Amygdala (tissue), 56 donors: ENCODE data around the gene NUP42.
"Not testable (repeated sequence)": the region's sequence is repeated elsewhere in the genome, so short reads cannot be mapped to it uniquely, and the experiment has no call there.

ENCODE experiments used
- DNase-seq, 56 donors: peaks; one replicate each; lab custom pipeline; 2025; lab: John Stamatoyannopoulos, UW

Gene NUP42

DNA sequence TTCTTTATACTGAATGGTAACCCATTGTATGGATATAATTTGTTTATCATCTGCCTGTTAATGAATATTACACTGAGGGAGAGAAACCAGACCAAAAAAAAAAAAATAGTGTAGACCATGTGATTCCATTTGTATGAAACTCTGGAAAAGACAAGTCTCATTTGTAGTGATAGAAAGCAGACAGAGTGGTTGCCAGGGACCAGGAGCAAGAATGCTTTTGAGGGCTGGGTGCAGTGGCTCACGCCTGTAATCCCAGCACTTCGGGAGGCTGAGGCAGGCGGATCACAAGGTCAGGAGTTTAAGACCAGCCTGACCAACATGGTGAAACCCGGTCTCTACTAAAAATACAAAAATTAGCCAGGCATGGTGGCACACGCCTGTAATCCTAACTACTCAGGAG is 15.9 kb downstream of the NUP42 start:
- not testable (repeated sequence) for DNase-seq

DNA sequence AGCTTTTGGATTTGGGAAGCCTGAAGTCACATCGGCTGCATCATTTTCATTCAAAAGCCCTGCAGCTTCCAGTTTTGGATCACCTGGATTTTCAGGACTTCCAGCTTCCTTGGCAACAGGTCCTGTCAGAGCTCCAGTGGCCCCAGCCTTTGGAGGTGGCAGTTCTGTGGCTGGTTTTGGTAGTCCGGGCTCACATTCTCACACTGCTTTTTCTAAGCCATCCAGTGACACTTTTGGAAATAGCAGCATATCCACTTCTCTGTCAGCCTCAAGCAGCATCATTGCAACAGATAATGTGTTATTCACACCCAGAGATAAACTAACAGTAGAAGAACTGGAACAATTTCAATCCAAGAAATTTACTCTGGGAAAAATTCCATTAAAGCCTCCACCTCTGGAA is 18.5 kb downstream of the NUP42 start:
- DNase-seq, result no peak

DNA sequence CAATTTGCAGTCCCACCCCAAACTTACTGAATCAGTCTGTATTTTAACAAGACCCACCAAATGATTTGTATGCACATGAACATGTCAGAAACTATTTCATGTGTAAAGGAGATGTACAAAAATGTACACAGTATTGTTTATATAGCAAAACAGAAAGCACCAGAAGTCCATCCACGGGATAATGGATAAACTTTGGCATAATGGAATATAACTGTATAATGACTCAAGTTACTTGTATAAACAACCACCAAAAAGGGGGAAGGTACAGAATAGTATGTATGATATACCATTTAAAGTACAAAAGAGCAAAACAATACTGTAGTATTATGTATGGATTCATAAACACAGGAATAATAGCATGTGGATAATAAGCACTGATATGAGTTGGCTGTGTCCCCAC is 22.4 kb downstream of the NUP42 start:
- no peak for DNase-seq

DNA sequence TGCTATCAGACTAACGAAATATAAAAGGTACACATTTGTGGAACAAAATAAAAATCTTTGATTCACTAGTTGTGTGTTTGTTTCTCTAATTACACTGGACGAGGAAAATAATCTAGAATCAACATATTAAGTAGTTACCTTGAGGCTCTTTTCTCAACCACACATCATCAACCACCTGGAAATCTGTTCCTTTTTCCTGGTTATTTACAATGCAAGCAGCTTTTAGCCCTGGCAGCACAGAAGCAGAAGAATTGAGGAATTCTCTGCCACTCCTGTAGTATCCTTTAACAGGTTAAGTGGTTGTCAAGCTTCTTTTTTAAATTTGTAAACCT is 23.7 kb downstream of the NUP42 start:
- DNase-seq, result no peak

DNA sequence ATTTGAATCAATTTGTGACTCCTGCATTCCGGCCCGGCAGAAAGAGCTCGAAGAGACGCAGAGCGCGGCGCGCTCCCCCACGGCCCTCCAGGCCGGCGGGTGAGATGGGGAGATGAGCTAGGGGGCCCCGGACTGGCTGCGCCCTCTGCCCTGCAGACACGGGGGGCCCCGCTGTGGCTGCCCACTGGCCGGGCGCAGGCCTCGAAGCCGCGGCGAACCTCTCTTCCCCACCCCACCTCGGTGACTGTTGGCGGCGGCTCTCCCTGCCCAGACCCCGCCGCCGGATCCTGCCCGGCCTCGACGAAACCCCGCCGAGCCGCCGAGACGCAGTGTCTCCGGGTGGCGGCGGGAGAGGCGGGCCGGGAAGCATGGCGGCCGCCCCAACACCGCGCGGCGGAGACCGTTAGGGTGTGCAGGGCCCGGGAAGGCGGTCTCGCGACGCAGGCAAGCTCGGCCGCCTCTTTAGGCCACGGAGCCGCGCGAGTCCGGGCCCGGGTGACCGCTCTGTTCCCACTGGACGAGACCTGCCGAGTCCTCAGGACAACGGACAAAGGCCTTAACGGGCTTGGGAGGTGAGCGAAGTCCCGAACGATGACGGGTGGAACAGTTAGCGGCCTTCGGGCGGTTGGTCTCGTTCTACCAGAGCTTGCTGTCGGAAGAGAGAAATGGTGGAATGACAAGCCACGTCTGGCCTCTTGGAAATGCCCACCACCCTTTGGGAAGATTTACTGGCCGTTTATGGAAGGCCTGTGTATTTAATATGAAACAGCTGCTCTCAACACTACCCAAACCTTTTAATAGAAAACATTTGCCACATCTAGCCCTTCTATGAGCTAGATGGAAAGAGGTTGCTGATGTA is 24.3 kb downstream of the NUP42 start:
- DNase-seq, result no peak

DNA sequence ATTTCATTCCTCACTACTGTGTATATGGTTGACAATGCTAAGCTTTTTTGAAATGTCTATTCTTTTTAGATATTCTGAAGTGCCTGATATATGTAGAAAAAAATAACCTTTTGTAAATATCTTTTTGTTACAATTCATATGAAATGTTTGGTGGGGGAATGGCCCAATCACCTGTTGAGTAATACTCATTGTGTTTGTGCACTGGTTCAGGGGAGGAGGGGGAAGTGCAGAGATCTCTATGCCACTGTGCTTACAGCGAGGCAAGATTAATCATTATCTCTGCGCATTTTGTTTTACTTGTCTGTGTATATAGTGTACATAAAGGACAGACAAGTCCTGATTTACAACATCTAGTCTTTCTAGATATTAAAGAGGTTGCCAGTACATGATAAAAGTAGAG is 25.2 kb downstream of the NUP42 start:
- DNase-seq, result no peak

DNA sequence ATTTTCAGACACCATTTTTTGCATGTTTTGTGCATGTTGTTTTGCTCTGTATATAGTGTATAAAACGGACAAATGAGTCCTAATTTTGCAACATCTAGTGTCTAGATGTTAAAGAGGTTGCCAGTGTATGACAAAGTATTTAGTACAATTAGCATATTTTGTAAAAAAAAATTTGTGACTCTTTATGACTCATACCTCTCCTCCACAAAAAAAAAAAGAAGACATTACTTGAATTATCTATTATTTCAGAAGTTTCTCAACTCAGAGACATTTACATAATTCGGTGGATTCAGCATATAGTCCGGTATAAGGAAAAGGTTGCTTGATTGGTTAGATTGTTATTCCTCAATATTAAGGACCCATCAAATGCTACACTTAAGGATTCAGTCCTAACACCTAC is 26.0 kb downstream of the NUP42 start:
- DNase-seq, result no peak

DNA sequence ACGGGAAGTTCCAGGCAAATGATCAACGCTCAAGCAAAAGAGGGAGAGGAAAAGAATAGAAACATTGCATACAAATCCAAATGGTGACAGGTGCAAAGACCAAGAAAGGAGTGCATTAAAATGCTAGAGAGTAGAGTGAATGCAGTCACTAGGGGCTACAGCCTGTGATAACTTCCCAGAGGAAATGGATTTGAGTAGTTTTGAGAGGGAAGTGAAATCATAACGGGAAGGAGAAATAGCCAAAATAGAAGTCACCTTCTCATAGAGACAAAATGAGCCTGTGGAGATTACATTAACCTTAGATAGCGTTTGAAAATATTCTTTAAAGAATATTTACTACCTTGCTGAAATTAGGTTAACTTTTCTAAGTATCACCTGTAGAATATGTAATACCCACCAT is 26.5 kb downstream of the NUP42 start:
- DNase-seq, result no peak

DNA sequence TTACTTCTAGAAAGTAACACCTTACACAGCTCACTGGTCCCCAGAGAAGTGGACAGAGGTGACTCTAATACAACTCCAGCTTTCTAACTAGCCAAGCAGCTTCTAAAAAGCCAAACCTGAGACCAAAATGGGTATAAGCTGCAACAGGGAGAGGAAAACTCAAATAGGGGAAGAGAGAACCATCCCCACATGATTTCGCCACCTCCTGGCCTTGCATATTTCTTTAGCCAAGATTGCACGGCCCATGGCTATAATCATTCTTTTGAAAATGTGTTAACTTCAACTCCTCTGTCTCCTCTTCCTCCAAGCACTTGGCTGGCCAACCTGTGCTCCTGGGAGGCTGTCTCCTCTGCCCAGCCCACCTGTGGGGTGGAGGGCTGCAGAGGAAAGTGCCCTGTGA is 28.7 kb downstream of the NUP42 start:
- DNase-seq, result no peak

DNA sequence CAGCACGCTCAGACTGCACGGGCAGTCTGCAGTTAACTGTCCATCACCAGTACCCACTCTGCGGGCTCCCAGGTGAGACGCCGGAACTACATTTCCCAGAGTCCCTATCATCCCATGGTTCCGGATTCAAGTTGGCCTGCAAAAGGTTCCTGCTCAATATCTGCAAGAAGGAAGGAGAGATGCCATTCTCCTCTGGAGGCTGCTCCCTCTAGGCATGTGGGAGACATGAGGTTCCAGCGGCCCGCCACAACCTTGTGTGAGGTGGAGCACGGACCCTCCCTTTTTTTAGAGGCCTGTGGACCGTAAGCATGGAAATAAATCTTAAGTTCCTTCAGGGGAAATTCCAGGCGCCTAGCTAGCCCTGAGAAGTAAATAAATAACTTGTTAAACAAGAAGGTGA is 29.7 kb downstream of the NUP42 start:
- no peak for DNase-seq

DNA sequence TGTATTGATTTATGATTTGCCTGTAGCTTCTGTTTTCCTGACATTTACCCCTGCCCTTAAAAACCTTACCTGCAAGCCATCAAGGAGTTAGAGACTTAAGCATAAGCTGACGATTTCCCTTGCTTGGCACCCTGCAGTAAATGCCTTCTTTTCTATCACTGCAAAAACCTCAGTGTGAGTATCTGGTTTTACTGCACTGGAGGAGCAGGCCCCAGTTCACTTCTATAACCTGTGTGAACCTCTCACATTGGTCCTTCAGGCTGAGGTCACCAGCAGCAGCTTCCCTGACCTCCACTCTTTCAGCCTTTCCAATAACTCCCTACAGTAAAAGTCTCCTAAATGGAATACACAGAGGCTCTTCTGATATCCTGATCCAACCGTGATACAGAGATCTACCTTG is 30.5 kb downstream of the NUP42 start:
- no peak for DNase-seq

DNA sequence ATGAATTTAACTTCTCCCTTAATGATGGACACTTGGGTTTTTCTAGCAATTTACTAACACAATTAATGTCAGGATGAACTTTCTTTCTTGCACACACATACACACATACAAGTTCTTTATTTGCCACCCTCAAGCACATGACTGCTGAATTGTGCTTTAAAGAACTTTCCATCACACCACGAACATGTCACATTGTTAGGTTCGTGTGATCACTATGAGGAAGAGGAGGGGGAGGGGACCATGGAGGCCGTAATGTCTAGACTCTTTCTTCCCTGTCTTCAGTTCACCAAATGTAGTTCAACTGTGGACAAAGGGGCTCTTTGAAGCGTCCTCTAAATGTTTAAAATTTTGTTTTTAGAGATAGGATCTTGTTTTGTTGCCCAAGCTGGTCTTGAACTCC is 31.0 kb downstream of the NUP42 start:
- no peak for DNase-seq

DNA sequence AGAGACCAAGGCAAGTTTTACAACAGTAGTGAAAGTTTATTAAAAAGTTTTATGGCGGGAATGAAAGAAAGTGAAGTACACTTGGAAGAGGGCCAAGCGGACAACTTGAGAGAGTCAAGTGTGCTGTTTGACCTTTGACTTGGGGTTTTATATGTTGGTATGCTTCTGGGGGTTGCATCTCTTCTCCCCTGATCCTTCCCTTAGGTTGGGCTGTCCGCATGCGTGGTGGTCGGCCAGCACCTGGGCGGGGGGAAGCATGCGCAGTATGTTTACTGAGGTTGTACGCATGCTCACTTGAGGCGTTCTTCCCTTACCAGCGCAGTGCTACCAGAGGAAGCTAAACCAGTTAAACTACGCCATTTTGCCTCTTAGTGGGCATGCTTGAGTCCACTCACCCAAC is 31.9 kb downstream of the NUP42 start:
- DNase-seq, result no peak

DNA sequence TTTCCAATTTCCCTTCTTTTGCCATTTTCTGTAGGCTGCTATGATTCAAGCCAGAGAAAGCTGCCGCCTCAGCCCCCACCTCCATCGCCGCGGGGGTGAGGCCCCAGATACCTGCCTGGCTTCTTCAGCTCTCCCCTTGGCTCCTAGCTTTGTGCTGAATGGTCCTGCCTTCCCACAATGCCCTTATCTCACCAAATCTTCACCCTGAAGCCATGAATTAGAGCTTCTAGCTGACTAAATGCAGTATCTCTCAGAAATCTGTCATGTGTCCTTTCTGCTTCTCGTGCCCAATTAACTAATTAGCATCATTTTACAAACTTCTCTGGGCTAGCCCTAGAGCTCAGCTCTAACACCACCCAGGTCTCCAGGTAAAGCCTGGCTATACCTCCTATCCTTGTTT is 32.6 kb downstream of the NUP42 start:
- no peak for DNase-seq

DNA sequence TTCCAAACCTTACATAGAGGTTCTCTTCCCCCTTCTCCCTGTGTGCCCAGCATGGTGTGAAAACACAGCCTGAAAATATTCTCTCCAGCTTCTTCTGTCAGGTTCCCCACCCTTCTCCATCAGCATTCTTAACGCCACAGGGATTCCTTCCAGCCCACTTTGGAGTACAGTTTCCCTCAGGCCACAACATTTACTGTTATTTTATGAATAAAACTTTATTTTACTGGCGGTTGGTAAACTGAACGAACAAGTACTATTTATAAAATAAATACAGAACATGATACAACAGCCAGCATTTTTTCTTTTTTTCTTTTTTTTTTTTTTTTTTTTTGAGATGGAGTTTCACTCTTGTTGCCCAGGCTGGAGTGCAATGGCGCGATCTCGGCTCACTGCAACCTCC is 33.1 kb downstream of the NUP42 start:
- DNase-seq, result no peak

DNA sequence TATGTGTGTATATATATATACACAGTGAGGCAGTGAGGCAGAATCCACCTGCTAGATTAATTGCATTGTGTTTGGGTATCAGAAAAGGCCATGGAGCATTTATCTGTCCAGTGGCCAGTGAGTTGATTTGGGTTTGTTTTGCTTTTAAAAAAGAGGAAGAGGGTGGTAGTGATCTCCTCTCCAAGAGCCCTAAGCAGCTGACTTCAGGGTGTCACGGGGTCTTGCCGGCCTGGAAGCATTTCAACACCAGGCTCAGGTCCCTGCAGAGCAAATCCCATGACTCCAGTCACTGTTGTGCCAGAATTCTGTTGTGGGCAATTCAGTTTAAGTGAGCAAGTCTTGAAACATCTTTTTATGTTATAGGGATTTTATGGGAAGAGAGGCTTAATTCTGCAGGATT is 34.2 kb downstream of the NUP42 start:
- DNase-seq, result peak in 35 of 56 donors; percentile 3 to 72 (median 31)

DNA sequence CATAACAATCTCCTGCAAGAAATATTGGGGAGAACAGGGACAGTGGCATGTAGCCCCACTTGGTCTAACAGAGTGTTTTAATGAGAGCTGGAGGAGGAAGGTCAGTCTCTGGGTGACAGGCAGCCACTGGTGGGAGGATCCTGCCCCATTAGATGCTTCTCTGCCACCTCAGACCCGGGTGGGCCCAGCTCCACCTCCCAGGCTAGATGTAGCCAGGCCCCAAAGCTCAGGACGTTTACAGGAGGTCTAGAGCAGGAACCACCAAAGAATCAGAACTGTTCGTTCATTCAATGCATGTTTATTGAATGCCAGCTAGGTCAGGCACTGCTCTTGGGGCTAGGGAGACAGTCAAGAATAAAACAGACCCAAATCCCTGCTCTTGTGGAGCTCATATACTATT is 36.3 kb downstream of the NUP42 start:
- no peak for DNase-seq

DNA sequence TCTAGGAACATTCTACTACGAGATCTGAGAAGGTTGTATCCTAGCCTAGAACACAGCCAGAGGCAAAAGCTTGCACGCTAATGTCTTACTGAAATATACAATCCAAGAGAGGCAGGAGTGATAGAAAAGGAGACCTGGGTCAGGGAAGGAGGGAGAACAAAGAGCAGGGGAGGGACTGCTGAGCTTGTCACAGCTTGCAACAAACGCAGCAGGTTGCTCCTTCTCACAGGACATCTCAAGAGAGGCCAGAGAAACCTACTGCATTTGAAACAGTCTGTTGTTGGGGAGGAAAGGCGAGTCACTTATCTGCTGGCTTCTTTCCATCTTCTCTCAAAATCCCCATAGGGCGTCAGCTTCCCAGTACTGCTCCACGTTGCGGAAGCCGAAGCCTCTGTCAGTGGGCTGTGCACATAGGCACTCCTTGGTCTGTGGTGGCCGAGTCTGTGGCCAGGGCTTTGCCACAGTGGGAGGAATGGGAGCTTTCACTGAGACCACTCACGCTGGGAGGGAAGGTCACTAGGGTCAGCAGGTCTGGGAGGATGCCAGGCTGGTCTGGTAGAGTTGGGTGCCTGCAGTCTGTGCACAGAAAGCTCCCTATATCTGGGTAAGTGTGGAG is 39.0 kb downstream of the NUP42 start:
- no peak for DNase-seq

DNA sequence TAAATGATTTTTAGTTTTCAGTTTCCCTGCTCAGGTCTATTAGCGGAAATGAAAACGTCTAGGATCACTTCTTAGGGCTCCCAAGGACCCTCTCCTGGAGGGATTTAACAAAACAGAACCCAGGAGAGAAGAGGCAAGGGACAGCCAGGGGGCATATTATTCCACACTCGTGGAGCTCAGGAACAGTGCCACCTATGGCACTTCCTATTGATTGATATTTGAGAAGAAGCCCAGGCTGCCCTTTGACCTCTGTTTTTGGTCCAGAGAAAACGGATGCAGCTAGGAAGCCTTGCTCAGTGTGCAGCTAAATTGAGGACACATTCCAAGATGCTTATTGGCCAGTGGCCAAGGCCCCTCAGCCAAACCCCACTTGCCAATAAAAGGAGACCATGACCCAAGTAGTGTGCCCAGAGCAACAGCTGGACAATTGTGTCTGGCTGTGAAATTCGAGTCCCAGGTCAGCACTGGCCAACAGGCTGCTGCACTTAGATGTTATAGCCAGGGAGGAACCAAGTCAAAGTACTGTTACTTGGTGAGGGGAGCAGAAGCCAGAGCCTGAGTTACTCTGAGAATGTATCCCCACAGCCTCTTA is 40.7 kb downstream of the NUP42 start:
- peak in 2 of 56 donors; percentile 23 to 47 for DNase-seq

DNA sequence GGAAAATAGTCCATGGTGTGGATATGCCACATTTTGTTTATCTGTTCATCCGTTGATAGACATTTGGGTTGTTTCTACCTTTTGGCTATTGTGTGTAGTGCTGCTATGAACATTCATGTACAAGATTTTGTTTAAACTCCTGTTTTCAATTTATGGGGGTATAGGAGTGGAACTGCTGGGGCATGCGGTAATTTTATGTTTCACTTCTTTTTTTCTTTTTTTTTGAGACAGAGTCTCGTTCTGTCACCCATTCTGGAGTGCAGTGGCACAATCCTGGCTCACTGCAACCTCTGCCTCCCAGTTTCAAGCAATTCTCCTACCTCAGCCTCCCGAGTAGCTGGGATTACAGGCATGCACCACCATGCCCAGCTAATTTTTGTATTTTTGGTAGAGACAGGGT is 42.5 kb downstream of the NUP42 start:
- not testable (repeated sequence) for DNase-seq

DNA sequence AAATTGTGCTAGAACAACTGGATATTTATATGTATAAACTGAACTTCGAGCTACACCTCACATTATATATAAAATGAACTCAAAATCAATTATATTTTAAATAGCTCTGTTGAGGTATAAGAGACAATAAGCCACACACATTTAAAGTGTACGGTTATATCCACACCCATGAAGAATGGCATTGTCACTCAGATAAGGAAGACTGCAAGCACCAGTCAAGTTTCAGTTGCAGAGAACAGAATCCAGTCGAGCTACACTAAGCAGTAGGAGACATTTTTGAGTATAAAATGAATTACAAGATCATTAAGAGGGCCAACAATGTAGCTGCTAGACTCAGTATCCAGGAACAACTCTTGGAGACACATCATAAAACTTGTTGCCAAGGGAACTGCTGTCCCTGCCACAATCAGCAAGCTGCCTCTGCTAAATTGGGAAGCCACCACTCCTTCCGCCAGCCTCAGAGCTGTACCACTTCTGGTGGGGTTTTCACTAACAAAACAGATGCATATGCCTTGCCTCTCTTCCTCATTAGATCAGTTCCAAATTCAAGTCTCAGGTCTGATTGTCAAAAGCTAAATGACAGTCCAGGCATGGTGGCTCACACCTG is 45.1 kb downstream of the NUP42 start:
- DNase-seq, result peak in 31 of 56 donors; percentile 9 to 75 (median 36)

DNA sequence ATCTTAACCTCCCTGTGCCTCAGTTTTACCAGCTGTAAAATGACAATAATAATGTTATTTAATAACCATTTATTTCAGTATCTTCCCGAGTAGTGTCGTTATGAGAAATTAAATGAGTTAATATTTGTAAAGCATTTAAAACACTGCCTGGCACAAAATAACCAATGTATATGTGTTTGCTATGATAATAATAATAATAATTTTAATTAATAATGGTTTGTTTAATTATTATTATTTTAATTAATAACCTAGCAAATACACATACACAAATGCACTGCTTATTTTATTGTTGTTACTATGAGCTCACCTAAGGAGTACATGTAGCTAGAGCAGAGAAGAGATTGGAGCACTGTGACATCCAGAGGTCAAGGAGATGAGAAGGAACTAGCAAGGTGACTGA is 46.6 kb downstream of the NUP42 start:
- no peak for DNase-seq
